HuH-7.5 (cell line): ENCODE data around the gene RPL39L.
A peak's percentile ranks its signal among the peaks of the same experiment; 100 is the strongest.
"Not testable (repeated sequence)": the region's sequence is repeated elsewhere in the genome, so short reads cannot be mapped to it uniquely, and the experiment has no call there.

Experiments used
- DNase-seq: peaks from one replicate; pipeline ENCODE4 v3.0.0; 2011; ENCODE audit warnings: low spot score

The RPL39L gene

GRCh38 chr3:187139126-187139894 lies at the start of gene RPL39L:
Gene RPL39L (minus strand): TSS chr3:187139496. CDS start chr3:187121300, 18,196 bp downstream.
- DNase-seq, result peak; percentile 78

- DNase-seq, result no peak
These were observed 49.6 kb upstream of the RPL39L start for GRCh38 chr3:187188931-187189330.

GRCh38 chr3:187186801-187187421 lies 47.6 kb upstream of the RPL39L start:
- no peak for DNase-seq

- DNase-seq, result no peak
These were observed 47.1 kb upstream of the RPL39L start for GRCh38 chr3:187186375-187186774.

- no peak for DNase-seq
These were observed 46.5 kb upstream of the RPL39L start for GRCh38 chr3:187185759-187186158.

- no peak for DNase-seq
These were observed 44.6 kb upstream of the RPL39L start for GRCh38 chr3:187183903-187184302.

- no peak for DNase-seq
These were observed 44.0 kb upstream of the RPL39L start for GRCh38 chr3:187183210-187183862.

GRCh38 chr3:187181454-187182170 lies 42.3 kb upstream of the RPL39L start:
- no peak for DNase-seq

GRCh38 chr3:187172929-187173328 lies 33.6 kb upstream of the RPL39L start:
- no peak for DNase-seq

GRCh38 chr3:187170911-187171310 lies 31.6 kb upstream of the RPL39L start:
- not testable (repeated sequence) for DNase-seq

GRCh38 chr3:187169231-187169960 lies 30.1 kb upstream of the RPL39L start:
- no peak for DNase-seq

- DNase-seq, result no peak
These were observed 28.5 kb upstream of the RPL39L start for GRCh38 chr3:187167777-187168176.

GRCh38 chr3:187166750-187167149 lies 27.5 kb upstream of the RPL39L start:
- DNase-seq, result no peak

GRCh38 chr3:187165144-187165543 lies 25.8 kb upstream of the RPL39L start:
- no peak for DNase-seq

- no peak for DNase-seq
These were observed 23.1 kb upstream of the RPL39L start for GRCh38 chr3:187162265-187162953.

- DNase-seq, result no peak
These were observed 22.3 kb upstream of the RPL39L start for GRCh38 chr3:187161556-187161955.

GRCh38 chr3:187150599-187150998 lies 11.3 kb upstream of the RPL39L start:
- DNase-seq, result no peak

GRCh38 chr3:187150186-187150585 lies 10.9 kb upstream of the RPL39L start:
- no peak for DNase-seq

GRCh38 chr3:187146389-187146788 lies 7.1 kb upstream of the RPL39L start:
- DNase-seq, result no peak

GRCh38 chr3:187145149-187145895 lies 6.0 kb upstream of the RPL39L start:
- no peak for DNase-seq

- DNase-seq, result no peak
These were observed 578 bp upstream of the RPL39L start for GRCh38 chr3:187139895-187140253.
